Fibroblast of lung (primary cell): ENCODE measurements around the gene ZNF669. TPM values are rescaled to one million over a fixed set of nuclear protein-coding genes. Genes with fewer than 3 reads are reported as not detected.

Experiments used
- DNase-seq, 2 donors: peaks; one replicate each; pipeline versions ENCODE4 v3.0.0 to v3.0.0-alpha.2; 2010; ENCODE audit warnings: low read depth in 2 of 2
- H2AFZ ChIP-seq: 2 replicates; pipeline ENCODE4 v1.5.1; 2012; ENCODE audit warnings: low read length, control low read depth, inconsistent platforms
- H3K27ac ChIP-seq: 2 replicates; pipeline ENCODE4 v1.5.1; 2011; ENCODE audit warnings: low read length, control low read depth; ENCODE audit not compliant: insufficient read depth
- H3K27me3 ChIP-seq: 2 replicates; pipeline ENCODE4 v1.5.1; 2011; ENCODE audit warnings: mild to moderate bottlenecking, low read length; ENCODE audit not compliant: control insufficient read depth, insufficient read depth
- H3K36me3 ChIP-seq: 2 replicates; pipeline ENCODE4 v1.5.1; 2011; ENCODE audit warnings: low read length; ENCODE audit not compliant: control insufficient read depth, insufficient read depth
- H3K4me1 ChIP-seq: 2 replicates; pipeline ENCODE4 v1.5.1; 2011; ENCODE audit warnings: low read length; ENCODE audit not compliant: control insufficient read depth, insufficient read depth; ENCODE audit errors: extremely low read depth
- H3K4me2 ChIP-seq: 2 replicates; pipeline ENCODE4 v1.5.1; 2011; ENCODE audit warnings: low read length, control low read depth; ENCODE audit not compliant: insufficient read depth; ENCODE audit errors: extremely low read depth
- H3K4me3 ChIP-seq, 4 experiments: fragments of 200-600 bp in 1 of 4; sonication (generic) in 1 of 4; replicated peaks in 1 of 4; 2 replicates each; pipeline ENCODE4 v1.5.1; 2011 to 2016; ENCODE audit warnings: low read length in 4 of 4, low read depth in 3 of 4, mild to moderate bottlenecking in 3 of 4, control low read depth in 2 of 4, inconsistent platforms in 1 of 4, mixed read lengths in 1 of 4; ENCODE audit not compliant: insufficient read depth in 1 of 4; ENCODE audit errors: control extremely low read depth in 1 of 4
- H3K79me2 ChIP-seq: 2 replicates; pipeline ENCODE4 v1.5.1; 2012; ENCODE audit warnings: mild to moderate bottlenecking, low read length, inconsistent platforms; ENCODE audit not compliant: control insufficient read depth, insufficient read depth
- H3K9ac ChIP-seq: 2 replicates; pipeline ENCODE4 v1.5.1; 2011; ENCODE audit warnings: mild to moderate bottlenecking, low read length, control low read depth; ENCODE audit not compliant: insufficient read depth
- H3K9me3 ChIP-seq: 2 replicates; pipeline ENCODE4 v1.5.1; 2012; ENCODE audit warnings: low read depth, low read length; ENCODE audit not compliant: control insufficient read depth, insufficient read depth
- H4K20me1 ChIP-seq: 2 replicates; pipeline ENCODE4 v1.5.1; 2011; ENCODE audit warnings: low read length; ENCODE audit not compliant: control insufficient read depth, insufficient read depth; ENCODE audit errors: extremely low read depth
- CTCF ChIP-seq, 2 donors: IDR thresholded peaks in 1 of 2; conservative IDR thresholded peaks in 1 of 2; 1 replicate in 1 of 2; 2 replicates in 1 of 2; pipeline ENCODE4 v1.5.1; 2011 to 2012; ENCODE audit warnings: low read length in 2 of 2, control low read depth in 1 of 2, inconsistent platforms in 1 of 2, low read depth in 1 of 2, mild to moderate bottlenecking in 1 of 2
- EZH2 ChIP-seq: IDR thresholded peaks from 2 replicates; pipeline ENCODE4 v1.5.1; 2012; ENCODE audit warnings: low read length, control low read depth, mild to moderate bottlenecking; ENCODE audit errors: missing control alignments
- polyA plus RNA-seq, 2 donors: library from polyadenylated mRNA; depleted of rRNA in 1 of 2; stranded (reverse) in 1 of 2; unstranded in 1 of 2; fragments of >200 nt; gene quantifications; 2 replicates each; pipeline ENCODE4 v1.2.1, GENCODE V29; 2011 to 2012; ENCODE audit warnings: missing spikeins in 1 of 2
- total RNA-seq: library from RNA; depleted of rRNA; stranded (reverse); fragments of >200 nt; gene quantifications from 2 replicates; pipeline ENCODE4 v1.2.1, GENCODE V29; 2014

ZNF669 gene
- total and polyA plus RNA-seq, 2 donors (not counting 1 experiment from before 2014, with no cell fraction given), result 7.0 to 10.2 TPM

- H3K36me3 ChIP-seq, result peaks cover 10% of the 10 kb centered on the region
- no peak for TF ChIP-seq EZH2
- TF ChIP-seq CTCF (conservative IDR thresholded peaks at IDR 0.05 in 1 of 2, IDR thresholded peaks at IDR 0.05 in 1 of 2; ENCODE audit: low read depth in 1 of 2, low read length in 2 of 2), result no peak
- H3K9ac ChIP-seq, result no peak overlapping the region
- no peaks in the 10 kb centered on the region for H4K20me1 ChIP-seq
- no peak overlapping the region for H3K4me2 ChIP-seq
- H3K4me1 ChIP-seq, result no peaks in the 10 kb centered on the region
- peaks cover 4% of the 10 kb centered on the region for H3K79me2 ChIP-seq
- H3K27ac ChIP-seq, result no peak overlapping the region
- H2AFZ ChIP-seq, result no peak overlapping the region
- DNase-seq, result no peak
- no peak overlapping the region for H3K4me3 ChIP-seq
- no peaks in the 10 kb centered on the region for H3K27me3 ChIP-seq
- H3K9me3 ChIP-seq, result peaks cover 6% of the 10 kb centered on the region
These were observed 7.2 kb downstream of the ZNF669 start for GRCh38 chr1:247096958-247097357.

GRCh38 chr1:247096544-247096943 is 7.6 kb downstream of the ZNF669 start:
- TF ChIP-seq EZH2 (no peak), CTCF (conservative IDR thresholded peaks at IDR 0.05 in 1 of 2, IDR thresholded peaks at IDR 0.05 in 1 of 2; ENCODE audit: low read depth in 1 of 2, low read length in 2 of 2) (no peak)
- Histone ChIP-seq H3K4me2 (no peak overlapping the region), H3K9ac (no peak overlapping the region), H4K20me1 (no peaks in the 10 kb centered on the region), H3K27me3 (no peaks in the 10 kb centered on the region), H3K79me2 (no peaks in the 10 kb centered on the region), H3K4me1 (no peaks in the 10 kb centered on the region), H3K4me3 (no peak overlapping the region), H3K36me3 (peaks cover 10% of the 10 kb centered on the region), H2AFZ (no peak overlapping the region), H3K27ac (no peak overlapping the region), H3K9me3 (peaks cover 6% of the 10 kb centered on the region)
- DNase-seq, result no peak

- Histone ChIP-seq H4K20me1 (no peaks in the 10 kb centered on the region), H3K9ac (no peak overlapping the region), H3K36me3 (peaks cover 8% of the 10 kb centered on the region), H3K27me3 (no peaks in the 10 kb centered on the region), H3K79me2 (no peaks in the 10 kb centered on the region), H3K4me2 (no peak overlapping the region), H3K9me3 (peaks cover 6% of the 10 kb centered on the region), H2AFZ (no peak overlapping the region), H3K4me1 (no peaks in the 10 kb centered on the region), H3K27ac (no peak overlapping the region), H3K4me3 (no peak overlapping the region)
- DNase-seq, result no peak
- TF ChIP-seq EZH2 (no peak), CTCF (conservative IDR thresholded peaks at IDR 0.05 in 1 of 2, IDR thresholded peaks at IDR 0.05 in 1 of 2; ENCODE audit: low read depth in 1 of 2, low read length in 2 of 2) (no peak)
These were observed 8.0 kb downstream of the ZNF669 start for GRCh38 chr1:247096112-247096511.
